Cardiac septum (tissue), 1 donor: ENCODE measurements around the gene NXPH1. TPM values are rescaled to one million over a fixed set of nuclear protein-coding genes. Genes with fewer than 3 reads are reported as not detected.

ENCODE experiments used
- DNase-seq: peaks from one replicate; pipeline ENCODE4 v3.0.0-alpha.2; 2020; ENCODE audit warnings: low spot score
- intact Hi-C: fragments of 100-400 bp; cut with DNase I; formaldehyde crosslinking; loops from one replicate; pipeline ENCODE4 v1.14.0; 2022
- total RNA-seq: library from RNA; stranded (reverse); fragmentation: NEBNext Ultra II Directional; extraction: Animal tissue kit (Norgen Biotek cat#: 25700); gene quantifications from one replicate; pipeline ENCODE4 v1.2.1, GENCODE V29; 2021
- donor health status: DM: no; HTN: no; CAD: no.

NXPH1 gene
- total RNA-seq, 1 donor from 2014 or later, result not detected

DNA sequence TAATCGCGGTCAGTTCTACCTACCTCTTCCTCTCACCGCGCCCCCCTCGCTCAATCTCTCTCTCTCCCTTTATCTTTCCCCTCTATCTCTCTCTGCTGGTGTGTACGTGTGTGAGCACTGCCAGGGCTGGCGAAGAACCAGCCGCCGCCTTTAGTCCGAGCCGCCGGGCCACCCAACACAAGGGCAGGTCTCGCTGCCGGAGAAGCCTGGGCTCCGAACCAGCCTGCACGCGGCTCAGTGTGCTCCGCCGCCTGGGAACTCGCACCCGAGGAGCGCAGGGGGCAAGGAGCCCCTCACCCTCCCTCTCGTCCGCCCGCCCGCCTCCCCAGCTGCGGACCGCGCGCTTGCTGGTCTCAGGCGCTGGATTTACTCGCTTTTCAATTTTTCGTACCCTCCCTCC, 1.7 kb downstream of the NXPH1 start:
- no peak for DNase-seq
- intact Hi-C loops, result no loop called here

DNA sequence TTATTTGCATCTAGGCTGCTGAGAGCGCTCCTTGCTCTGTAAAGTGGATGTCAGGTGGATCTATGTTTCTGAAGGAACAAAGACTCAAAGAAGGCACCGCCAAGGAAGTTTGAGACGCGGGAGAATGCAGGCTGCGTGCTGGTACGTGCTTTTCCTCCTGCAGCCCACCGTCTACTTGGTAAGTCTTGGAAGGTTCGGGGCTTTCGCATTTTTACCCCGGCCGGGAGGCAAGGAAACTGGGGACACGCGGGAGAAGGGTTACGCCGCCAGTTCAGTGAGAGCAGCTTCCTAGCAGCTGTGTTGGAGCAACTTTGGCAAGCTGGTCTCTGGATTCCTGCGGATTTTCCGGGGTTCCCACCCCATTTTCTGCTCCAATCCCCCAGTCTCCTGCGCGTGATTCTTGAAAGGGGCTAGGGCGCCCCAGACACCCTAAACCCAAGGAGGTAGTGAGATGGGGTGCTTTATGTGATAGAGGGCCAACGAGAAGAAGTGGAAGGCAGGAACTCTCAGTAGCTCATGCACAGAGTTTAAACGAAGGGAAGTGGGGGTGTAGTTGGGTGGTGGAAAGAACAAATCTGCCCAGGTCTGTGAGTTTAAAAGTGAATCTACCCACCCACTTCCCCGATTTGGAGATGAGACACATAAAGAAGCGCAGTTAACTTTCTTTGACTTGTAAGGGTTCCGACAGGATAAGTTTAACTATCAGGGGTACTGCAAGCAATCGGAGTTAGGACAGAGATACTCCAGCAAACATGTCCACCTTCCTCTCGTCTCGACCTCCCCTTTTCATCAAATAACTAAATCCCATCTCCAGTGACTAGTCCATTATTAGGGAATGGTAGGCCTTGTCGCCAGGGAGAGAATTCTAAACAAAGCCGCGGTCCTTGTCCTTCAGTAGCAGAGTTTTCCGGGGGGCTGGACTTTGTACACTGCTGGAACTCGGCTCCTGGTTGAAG, 2.5 kb downstream of the NXPH1 start:
- intact Hi-C loops, result no loop called here
- DNase-seq, result no peak

DNA sequence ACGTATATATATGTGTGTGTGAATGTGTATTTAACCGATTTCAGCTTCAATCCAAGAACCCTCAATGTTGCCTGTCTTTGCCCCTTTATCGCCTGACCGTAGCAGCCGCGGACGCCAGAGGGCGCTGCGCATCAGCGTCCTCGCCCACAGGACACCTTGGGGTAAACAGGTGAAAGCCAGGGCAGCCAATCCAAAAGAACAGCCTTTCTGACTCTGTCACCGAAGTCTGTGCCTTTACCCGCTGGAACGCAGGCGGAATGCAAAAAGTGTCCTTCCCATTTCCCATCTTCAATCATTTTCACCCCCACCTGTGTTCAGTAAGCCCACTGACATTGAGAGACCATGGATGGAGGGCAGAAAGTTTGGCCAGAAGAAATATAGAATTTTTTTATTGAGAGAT, 3.6 kb downstream of the NXPH1 start:
- DNase-seq, result no peak
- intact Hi-C loops, result no loop called here

DNA sequence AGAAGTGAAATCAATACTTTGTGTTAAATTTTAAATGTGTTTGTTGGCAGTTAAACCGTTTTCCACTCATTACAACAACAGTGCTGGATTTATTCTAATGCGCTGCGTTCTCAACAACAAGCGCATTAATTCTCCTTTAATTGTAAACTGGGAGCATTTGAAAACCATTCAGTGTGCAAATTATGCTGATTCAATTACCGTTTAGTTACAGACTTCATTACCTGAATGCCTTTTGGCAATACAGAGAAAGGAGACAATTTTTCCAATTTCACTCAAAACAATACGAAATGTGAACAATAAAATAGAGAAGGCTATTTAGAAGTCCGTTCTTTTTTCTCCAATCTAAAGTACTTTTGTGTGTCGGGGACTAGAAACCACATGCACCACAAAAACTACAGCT, 4.2 kb downstream of the NXPH1 start:
- intact Hi-C loops, result no loop called here
- DNase-seq, result no peak

DNA sequence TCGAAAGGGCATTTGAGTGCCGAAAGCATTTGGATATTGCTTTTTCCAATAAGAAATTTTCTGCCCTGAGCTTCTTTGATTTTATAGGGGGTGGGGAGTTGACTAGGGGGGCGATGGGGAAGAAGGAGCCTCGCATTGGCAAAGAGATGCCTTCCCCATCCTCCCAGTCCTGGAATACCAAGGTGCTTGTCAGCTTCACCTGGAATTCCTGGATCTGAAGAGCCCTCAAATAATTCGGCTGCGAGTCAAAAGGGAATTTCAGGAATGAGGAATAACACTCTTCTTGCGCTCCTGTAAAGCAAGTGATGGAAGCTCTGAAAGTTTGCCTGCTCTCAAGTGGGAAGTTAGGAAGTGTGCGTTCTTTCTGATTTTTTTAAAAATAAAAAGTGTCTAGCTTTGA, 7.3 kb downstream of the NXPH1 start:
- no peak for DNase-seq
- intact Hi-C loops, result no loop called here

DNA sequence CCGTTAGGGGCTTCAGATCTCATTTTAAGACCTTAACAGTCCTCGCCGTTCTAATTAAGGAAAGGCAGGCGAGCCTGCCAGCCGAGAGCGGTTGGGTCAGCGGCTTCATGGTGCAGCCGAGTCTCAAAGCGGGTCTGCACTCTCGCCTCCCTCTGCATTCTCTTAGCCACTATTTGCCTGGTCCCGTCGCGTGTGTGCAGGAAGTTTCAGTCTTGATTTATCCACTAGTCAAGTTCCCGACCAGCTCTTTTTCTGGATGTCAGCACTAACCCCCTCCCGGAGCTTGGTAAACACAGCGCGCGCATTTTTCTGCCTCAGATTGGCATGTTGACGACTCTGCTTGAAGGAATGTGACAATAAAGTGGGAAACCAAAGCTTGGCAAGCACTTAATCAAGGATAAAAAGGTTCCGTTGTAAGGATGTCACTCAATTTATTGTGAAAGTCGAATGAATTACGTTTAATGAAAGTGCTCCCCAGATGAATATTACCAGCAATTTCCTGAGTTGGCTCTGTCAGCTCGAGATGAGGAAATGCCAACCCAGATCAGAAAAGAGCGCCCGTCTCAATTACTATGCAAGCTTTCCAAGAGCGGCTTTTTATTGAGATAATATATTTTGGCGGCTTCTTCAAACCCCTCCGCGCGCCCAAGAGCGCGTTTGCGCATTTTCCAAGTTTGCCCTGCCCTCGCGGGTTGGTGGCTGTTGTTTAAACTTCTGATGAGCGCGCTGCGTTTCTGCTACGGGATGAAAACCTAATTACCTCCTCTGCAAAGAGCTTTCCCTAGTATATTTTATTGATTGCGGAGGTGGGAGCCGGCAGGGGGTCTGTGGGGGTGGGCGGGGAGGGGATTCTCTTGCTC, 7.9 kb downstream of the NXPH1 start:
- intact Hi-C loops, result no loop called here
- DNase-seq, result no peak

DNA sequence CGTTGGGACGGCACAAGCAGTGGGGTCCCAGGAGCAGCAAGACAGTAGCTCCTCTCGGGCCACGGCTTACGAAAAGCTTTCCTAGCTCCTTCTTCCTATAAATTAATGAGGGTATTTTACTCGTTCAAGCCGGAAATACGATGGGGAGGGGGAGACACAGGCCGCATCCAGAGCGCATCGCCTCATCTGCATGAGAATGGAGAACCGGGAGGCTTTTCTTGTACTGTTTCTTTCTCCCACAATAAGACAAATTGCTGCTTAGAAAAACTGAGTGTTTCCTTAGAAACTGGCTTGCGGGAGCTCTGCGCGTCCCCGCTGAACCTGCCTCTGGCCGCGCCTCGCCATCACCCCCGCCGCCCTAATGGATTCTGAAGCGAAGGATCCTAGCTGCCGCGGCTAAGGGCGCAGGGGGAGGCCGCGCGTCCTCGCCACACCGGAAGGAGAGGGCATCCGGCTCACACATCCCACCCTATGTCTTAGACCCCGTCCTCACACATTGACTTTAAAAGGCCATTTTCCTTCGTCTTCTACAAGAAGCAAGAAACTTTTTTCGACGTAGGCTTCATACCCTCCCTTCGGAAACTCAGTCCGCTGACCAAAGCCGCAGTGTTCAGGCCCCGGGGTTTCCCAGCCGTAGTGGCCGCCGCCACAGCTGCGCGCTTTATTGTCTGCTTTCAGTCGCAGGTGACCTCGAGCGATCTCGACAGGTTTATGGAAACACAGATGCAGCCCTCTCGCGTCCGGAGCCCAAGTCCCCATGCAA, 8.8 kb downstream of the NXPH1 start:
- intact Hi-C loops, result no loop called here
- no peak for DNase-seq

DNA sequence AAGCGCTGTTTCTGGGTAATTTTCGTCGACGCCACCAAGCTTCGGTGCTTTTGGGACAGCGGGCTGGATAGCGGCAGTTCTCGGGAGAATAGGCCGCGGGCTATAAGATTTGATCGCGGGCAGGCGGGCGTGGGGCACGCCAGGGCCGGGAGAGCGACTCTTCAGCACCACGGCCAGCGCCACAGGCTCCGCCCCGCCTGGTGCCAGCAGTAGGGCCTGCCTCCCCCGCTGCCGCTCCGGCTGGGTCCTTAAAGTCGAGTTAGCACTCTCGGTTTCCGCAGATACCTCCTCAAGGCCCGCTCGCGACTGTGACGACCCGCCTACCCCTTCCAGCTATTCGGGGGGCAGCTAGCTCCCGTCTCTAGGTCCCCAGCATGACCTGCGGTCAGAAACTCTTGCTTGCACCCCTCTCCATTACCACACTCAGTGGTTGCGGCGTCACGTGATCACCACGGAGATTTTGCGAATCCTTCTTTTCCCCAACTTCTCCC, 9.4 kb downstream of the NXPH1 start:
- DNase-seq, result no peak
- intact Hi-C loops, result no loop called here

DNA sequence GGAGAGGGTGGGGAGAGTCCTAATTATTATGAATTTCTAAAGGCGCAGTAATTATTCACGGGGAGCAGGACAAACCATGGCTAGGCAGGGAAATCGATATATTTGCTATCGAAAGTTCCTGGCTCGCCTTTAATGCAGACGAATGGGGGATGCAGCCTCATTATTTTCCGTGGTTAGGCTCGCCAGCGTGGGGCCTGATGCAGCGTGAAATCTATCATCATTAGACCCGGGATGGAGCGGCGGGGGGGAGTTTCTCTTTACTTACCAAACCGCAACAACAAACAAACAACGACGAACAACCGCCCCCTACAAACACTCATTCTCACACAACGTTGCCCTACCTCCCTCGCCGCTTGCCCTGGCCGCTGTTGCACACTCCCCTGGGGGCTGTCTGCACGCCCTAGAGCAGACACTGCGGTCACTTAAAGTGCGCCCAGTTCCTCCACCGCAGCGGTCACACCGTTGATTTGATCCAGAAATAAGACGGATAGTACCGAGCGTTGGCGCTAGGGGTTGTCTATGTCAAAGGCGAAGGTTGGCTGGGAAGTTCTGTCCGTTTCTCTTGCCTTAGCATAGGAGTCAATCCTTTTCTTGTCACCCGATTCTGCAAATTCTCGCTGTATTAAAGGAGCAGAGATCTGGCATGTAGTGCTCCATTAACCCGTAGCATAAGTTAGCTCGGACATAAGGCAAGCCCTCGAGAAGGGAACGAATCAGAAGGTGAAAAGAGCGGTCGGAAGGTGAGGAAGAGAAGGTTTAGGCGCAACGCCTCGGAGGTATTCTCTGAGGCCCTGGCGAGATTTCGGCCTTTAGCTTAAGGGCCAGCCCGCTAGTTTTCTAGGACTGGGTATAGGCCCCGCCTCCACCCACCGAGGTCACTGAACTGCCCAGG, 10.4 kb downstream of the NXPH1 start:
- intact Hi-C loops, result no loop called here
- DNase-seq, result no peak

DNA sequence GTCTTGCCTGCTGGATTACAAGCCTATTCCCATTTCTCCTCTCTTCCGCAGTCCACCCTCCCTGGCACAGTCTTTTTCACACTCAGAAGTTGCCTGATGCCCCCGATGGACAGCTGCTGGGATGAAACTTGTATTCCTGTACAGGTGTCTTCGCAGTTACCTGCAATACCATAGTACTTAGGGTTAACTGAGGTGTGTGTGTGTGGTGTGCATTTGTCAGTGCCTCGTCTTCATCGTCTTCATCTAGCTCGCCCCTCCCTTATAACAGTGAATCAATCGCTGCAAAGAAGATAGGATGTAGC, 11.0 kb downstream of the NXPH1 start:
- intact Hi-C loops, result no loop called here

DNA sequence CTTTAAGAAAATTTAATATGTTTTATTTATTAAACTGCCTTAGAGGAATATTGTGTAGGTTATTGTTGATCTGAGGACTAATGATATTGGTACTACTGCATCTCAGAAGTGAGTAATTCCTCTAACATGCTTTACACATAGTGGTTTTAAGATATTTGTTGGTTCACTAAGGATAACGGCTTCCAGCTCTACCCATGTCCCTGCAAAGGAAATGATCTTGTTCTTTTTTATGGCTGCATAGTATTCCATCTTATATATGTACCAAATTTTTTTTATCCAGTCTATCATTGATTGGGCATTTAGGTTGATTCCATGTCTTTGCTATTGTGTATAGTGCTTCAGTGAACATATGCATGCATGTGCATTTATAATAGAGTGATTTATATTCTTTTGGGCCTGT, 20.1 kb downstream of the NXPH1 start:
- intact Hi-C loops, result no loop called here
- DNase-seq, result no peak

More for the DNA sequence above, 11.0 kb downstream of the NXPH1 start:
- DNase-seq, result no peak

DNA sequence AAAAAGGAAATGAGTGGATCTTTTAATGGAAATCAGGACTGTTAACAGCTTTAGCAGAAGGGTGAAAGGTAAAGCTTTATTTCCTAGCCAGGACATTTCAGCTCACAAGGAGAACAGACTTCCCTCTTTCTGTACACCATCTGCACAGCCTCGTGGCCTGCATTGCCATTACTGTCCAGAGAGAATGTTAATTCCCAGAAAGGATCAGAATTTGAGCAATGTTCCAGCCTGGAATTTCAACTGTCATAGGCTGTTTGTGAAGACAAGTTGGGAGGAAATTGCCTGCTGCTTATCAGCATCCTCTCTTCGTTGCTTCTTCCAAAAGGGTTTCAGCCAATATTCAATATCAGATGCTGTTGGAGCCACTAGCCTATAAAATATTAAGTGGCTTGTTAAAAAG, 22.0 kb downstream of the NXPH1 start:
- intact Hi-C loops, result no loop called here
- no peak for DNase-seq

DNA sequence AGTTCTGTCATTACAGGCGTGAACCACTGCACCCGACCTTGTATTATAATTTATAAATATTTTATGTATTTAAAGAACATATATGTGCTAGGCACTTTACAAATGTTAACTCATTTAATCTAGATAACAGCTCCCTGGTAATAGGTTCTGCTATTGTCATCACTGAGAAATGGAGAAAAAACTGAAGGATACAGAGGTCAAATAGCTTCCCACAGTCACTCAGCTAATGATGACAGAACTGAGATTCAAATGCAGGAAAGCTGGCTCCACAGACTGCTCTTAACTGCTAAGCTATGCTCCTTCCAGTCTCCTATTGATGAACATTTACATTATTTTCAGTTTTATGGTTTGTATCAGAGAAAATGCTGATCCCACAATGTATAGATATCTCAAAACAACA, 28.9 kb downstream of the NXPH1 start:
- intact Hi-C loops, result no loop called here
- no peak for DNase-seq

DNA sequence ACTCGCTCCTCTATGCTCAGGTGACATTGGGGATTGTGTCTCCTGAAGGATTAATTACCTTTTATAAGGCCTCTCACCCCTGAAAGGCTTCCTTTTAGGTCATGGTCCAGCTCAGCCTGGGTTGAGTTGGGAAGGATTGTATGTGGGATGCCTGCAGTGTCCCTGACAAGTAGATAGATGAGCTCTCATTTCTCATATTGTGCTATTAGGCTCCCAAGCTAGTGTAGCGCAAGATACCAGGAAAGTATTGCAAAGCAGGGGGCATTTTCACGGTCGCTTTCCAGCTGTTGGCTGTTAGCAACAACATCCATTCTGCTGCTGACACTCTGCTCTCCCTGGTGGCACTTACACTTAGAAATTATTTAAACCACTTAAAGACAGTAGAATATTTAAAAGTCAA, 31.9 kb downstream of the NXPH1 start:
- intact Hi-C loops, result no loop called here
- DNase-seq, result no peak

DNA sequence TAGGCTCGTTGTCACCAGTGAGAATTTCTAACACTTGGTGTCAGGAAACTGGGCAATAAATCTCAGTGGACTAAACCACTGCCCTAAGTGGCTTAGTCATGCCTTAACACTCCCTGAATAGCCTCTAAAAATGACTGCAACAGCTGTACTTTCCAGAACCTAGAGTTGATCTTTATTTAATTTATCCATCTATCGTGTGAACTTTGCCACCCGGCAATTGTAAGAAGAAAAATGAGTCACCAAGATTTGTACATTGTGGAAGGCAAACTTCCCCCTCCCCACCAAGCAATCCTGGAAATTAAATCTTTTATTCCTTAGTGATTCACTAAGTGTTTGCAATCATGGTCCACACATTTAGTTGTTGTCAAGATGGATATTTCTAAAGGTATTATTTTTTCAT, 47.1 kb downstream of the NXPH1 start:
- no peak for DNase-seq
- intact Hi-C loops, result no loop called here

DNA sequence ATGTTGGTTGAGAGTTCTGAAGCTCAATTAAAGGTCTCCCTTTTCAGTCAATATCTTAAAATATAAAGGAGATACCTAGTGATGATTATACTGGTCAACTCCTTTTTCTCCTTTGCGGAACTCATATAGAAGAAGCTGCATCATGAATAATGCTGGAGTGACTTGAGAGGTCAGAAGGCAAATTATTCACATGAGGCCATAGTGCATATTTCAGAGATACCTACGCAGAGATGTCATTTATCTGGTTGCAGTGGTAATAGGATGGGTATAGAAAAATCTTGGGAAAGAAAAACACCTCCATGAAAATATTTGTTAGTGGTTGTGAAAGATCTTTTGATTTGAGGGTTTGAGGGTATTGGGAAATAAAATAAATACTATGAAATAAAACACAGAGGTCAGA, 47.7 kb downstream of the NXPH1 start:
- intact Hi-C loops, result no loop called here

DNA sequence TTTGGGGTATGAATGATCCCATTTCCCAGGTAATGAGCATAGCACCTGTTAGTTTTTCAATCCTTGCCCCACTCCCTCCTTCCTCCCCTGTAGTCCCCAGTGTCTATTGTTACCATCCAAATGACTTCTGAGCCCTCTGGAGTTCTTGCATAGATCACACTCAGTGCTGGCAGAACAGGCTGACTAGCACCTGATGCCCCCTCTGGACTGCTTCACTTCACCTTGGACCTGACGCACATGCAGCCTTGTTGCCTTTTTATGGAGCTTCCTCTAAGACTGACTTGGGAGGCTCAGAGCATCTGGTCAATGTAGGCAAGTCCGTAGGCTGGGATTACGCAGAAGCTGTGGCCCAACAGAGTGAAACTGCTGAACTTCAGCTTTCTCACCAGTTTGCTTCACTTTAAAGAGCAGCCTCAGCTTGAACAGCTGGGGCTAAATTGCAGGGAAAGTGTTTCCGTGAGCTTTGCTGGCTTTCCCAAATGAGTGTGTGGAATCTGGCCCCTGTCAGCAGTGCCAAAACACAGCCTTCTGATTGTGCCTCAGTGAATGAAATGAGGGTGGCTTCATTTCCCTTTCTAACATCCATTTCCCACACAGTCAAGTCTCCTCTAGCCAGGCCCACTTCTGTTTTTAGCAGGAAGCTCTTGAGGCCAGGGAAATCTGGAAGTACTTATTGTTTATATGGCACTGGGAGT, 48.5 kb downstream of the NXPH1 start:
- intact Hi-C loops, result no loop called here
- DNase-seq, result no peak

More for the DNA sequence above, 47.7 kb downstream of the NXPH1 start:
- DNase-seq, result no peak

DNA sequence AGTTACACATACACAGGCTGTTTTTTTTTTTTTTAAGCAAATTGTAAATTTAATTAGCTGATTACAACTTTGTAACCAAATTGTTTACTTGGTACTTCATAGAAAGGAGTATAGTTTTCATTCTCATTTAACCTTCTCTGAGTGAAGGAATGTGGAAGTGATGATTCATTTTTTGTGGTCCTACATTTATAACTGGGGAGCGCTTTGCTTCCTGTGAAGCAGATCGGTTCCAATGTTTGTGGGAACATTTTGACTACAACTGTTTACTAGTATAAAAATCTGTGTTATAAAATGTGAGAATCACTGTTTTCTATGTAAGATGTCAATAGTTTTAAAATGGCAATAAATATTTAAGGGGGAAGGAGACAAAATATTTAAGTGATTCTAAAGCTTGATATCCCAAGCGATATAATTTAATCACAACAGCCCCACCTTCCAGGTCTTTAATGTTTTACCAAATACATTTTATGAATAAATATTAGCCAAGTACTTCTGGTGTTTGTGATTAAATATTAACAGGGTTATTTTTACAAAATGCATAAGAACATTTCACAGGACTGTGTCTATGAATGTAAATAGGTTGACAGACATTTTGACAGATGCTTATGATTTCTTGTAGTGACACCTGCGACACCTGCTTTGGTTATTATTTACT, 57.1 kb downstream of the NXPH1 start:
- intact Hi-C loops, result no loop called here
- no peak for DNase-seq
